ENCODE results near the gene ADAM12. TPM values are rescaled to one million over a fixed set of nuclear protein-coding genes. Genes with fewer than 3 reads are reported as not detected.

The ADAM12 gene
- total RNA-seq, 2 experiments from 2014 or later = 1.2 to 1.5 TPM

DNA sequence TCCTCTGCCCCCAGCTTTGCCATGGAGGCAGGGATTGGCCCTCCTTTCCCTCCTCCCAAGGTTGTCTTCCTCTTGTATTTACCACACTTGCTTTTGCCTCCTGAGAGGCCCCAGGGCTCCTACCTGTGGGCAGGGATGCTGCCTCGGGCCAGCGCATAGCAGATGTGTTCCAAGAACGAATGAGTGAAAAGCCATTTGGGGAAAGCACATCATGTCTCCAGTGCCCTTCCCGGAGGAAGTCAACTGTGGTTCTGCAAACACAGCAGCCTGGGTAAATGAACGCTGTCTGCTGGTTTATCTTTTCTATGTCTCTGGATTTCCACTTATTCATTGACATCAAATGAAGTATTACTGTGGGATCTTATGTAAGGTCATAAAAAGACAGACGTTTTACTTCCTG, 330.2 kb downstream of the ADAM12 start:
- H3K36me3 ChIP-seq (ENCODE audit: insufficient read depth, low read length) = no peaks in the 10 kb centered on the region
- H3K27ac Mint-ChIP-seq = no peak overlapping the region
- no peak for ATAC-seq (ENCODE audit: poor library complexity)
- no peaks in the 10 kb centered on the region for H3K4me1 Mint-ChIP-seq (ENCODE audit: low read depth)
- TF ChIP-seq, protein P1, sequence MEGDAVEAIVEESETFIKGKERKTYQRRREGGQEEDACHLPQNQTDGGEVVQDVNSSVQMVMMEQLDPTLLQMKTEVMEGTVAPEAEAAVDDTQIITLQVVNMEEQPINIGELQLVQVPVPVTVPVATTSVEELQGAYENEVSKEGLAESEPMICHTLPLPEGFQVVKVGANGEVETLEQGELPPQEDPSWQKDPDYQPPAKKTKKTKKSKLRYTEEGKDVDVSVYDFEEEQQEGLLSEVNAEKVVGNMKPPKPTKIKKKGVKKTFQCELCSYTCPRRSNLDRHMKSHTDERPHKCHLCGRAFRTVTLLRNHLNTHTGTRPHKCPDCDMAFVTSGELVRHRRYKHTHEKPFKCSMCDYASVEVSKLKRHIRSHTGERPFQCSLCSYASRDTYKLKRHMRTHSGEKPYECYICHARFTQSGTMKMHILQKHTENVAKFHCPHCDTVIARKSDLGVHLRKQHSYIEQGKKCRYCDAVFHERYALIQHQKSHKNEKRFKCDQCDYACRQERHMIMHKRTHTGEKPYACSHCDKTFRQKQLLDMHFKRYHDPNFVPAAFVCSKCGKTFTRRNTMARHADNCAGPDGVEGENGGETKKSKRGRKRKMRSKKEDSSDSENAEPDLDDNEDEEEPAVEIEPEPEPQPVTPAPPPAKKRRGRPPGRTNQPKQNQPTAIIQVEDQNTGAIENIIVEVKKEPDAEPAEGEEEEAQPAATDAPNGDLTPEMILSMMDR (IDR thresholded peaks at IDR 0.05) = no peak
- H3K27me3 Mint-ChIP-seq = peaks cover 9% of the 10 kb centered on the region
- peaks cover 0 to 3% of the 10 kb centered on the region in 2 experiments for H3K9me3 ChIP-seq (ENCODE audit: control insufficient read depth in 1 of 2, insufficient read depth in 1 of 2, low read length in 2 of 2)
- H3K9me3 Mint-ChIP-seq = peaks cover 3% of the 10 kb centered on the region
- H3K36me3 Mint-ChIP-seq (ENCODE audit: low read depth) = no peaks in the 10 kb centered on the region
- intact Hi-C loops (cut with DNase I, micrococcal nuclease) = no loop called here
- POLR2A ChIA-PET = no interaction called here
- no peak overlapping the region for H3K4me3 ChIP-seq (ENCODE audit: low read length)
- DNase-seq = no peak
- H3K4me3 Mint-ChIP-seq = no peak overlapping the region
- H3K4me1 ChIP-seq (ENCODE audit: insufficient read depth, low read length) = no peaks in the 10 kb centered on the region
- CTCF ChIA-PET = no interaction called here
- no peak overlapping the region for H3K27ac ChIP-seq (ENCODE audit: low read depth in 1 of 2, low read length in 2 of 2)
- H3K27me3 ChIP-seq (ENCODE audit: control insufficient read depth in 1 of 2, insufficient read depth in 2 of 2, low read length in 2 of 2) = no peaks in the 10 kb centered on the region

DNA sequence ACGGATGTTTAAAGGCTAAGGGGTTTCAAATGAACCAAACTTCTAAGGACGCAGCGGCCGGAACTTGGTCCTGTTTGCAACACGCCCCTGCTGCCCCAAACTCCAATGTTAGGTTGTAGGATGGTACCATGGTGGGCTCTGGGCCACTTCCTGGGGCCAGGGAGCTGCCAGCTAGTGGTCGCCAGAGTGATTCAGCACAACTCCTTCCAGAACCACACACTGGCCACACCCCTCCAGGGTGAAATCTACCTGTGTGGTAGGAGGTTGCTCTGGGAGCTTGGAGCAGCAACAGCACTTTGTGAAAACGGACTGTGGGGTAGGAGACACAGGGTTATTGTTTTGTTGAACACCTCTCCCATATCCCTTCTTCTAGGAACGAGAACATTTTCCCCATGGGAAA, 330.8 kb downstream of the ADAM12 start:
- Mint-ChIP-seq H3K9me3 (peaks cover 3% of the 10 kb centered on the region), H3K4me1 (ENCODE audit: low read depth) (no peaks in the 10 kb centered on the region), H3K36me3 (ENCODE audit: low read depth) (no peaks in the 10 kb centered on the region), H3K27me3 (peaks cover 9% of the 10 kb centered on the region), H3K27ac (no peak overlapping the region), H3K4me3 (no peak overlapping the region)
- Histone ChIP-seq H3K4me1 (ENCODE audit: insufficient read depth, low read length) (no peaks in the 10 kb centered on the region), H3K27ac (ENCODE audit: low read depth in 1 of 2, low read length in 2 of 2) (no peak overlapping the region), H3K36me3 (ENCODE audit: insufficient read depth, low read length) (no peaks in the 10 kb centered on the region), H3K4me3 (ENCODE audit: low read length) (no peak overlapping the region), H3K27me3 (ENCODE audit: control insufficient read depth in 1 of 2, insufficient read depth in 2 of 2, low read length in 2 of 2) (no peaks in the 10 kb centered on the region), H3K9me3 (ENCODE audit: control insufficient read depth in 1 of 2, insufficient read depth in 1 of 2, low read length in 2 of 2) (no peaks in the 10 kb centered on the region)
- CTCF ChIA-PET = no interaction called here
- DNase-seq = no peak
- POLR2A ChIA-PET = no interaction called here
- intact Hi-C loops (cut with DNase I, micrococcal nuclease) = no loop called here
- no peak for ATAC-seq (ENCODE audit: poor library complexity)
- TF ChIP-seq, protein P1 (IDR thresholded peaks at IDR 0.05) = no peak

GRCh38 chr10:126054191-126054590, 334.1 kb downstream of the ADAM12 start:
- Mint-ChIP-seq H3K4me1 (ENCODE audit: low read depth) (no peaks in the 10 kb centered on the region), H3K9me3 (peaks cover 3% of the 10 kb centered on the region), H3K27ac (no peak overlapping the region), H3K4me3 (no peak overlapping the region), H3K27me3 (peaks cover 11% of the 10 kb centered on the region), H3K36me3 (ENCODE audit: low read depth) (no peaks in the 10 kb centered on the region)
- Histone ChIP-seq H3K4me3 (ENCODE audit: low read length) (no peak overlapping the region), H3K4me1 (ENCODE audit: insufficient read depth, low read length) (no peaks in the 10 kb centered on the region), H3K27me3 (ENCODE audit: control insufficient read depth in 1 of 2, insufficient read depth in 2 of 2, low read length in 2 of 2) (no peaks in the 10 kb centered on the region), H3K27ac (ENCODE audit: low read depth in 1 of 2, low read length in 2 of 2) (no peak overlapping the region), H3K9me3 (ENCODE audit: control insufficient read depth in 1 of 2, insufficient read depth in 1 of 2, low read length in 2 of 2) (no peaks in the 10 kb centered on the region), H3K36me3 (ENCODE audit: insufficient read depth, low read length) (no peaks in the 10 kb centered on the region)
- DNase-seq = no peak
- ATAC-seq (ENCODE audit: poor library complexity) = no peak
- TF ChIP-seq, protein P1 (IDR thresholded peaks at IDR 0.05) = no peak
- intact Hi-C loops (cut with DNase I, micrococcal nuclease) = no loop called here
- POLR2A ChIA-PET = no interaction called here
- CTCF ChIA-PET = no interaction called here

Data from CD4-positive, alpha-beta T cell (primary cell).